ENCODE results near the gene ANKRD37.
A peak's percentile ranks its signal among the peaks of the same experiment; 100 is the strongest.

Gene ANKRD37

DNA sequence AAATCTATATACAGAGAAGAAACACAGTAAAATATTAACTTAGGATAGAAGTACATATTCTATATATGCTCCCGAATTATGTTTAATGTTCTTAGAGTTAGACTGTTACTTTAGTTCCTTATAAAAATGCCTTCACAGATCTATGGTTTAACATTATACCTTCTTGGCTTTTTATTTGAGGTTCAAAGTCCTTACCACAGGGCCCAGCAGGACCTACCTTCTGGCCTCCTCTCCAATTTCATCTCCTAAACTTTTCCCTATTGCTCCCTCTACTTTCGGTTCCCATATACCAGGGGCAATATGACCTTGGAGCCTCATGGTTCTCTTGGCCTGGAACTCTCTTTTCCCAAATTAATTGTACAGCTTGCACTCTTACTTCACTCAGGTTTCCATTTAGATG, 11.8 kb downstream of the ANKRD37 start:
- peaks cover 25 to 52% (median 40%) of the 10 kb centered on the region in 5 donors for H3K36me3 ChIP-seq (ENCODE audit: control insufficient read depth in 5 of 5, insufficient read depth in 5 of 5, low read length in 5 of 5)
- no peak overlapping the region for H3K9ac ChIP-seq (ENCODE audit: low read length in 5 of 5)
- no peaks in the 10 kb centered on the region for H3K27me3 ChIP-seq (ENCODE audit: control insufficient read depth in 5 of 5, insufficient read depth in 4 of 5, low read length in 5 of 5)
- H3K4me3 ChIP-seq (ENCODE audit: low read depth in 1 of 5, low read length in 5 of 5) = no peak overlapping the region
- H3K9me3 ChIP-seq (ENCODE audit: control insufficient read depth in 5 of 5, low read length in 5 of 5) = peaks cover 0 to 2% (median 0%) of the 10 kb centered on the region in 5 donors
- H3K27ac ChIP-seq (ENCODE audit: low read depth, low read length) = no peak overlapping the region
- peaks cover 0 to 8% (median 4%) of the 10 kb centered on the region in 5 donors for H3K4me1 ChIP-seq (ENCODE audit: control insufficient read depth in 5 of 5, insufficient read depth in 5 of 5, low read length in 5 of 5)

- no peak overlapping the region for H3K4me3 ChIP-seq (ENCODE audit: low read depth in 1 of 5, low read length in 5 of 5)
- no peaks in the 10 kb centered on the region for H3K27me3 ChIP-seq (ENCODE audit: control insufficient read depth in 5 of 5, insufficient read depth in 4 of 5, low read length in 5 of 5)
- peaks cover 0 to 8% (median 4%) of the 10 kb centered on the region in 5 donors for H3K4me1 ChIP-seq (ENCODE audit: control insufficient read depth in 5 of 5, insufficient read depth in 5 of 5, low read length in 5 of 5)
- H3K27ac ChIP-seq (ENCODE audit: low read depth, low read length) = no peak overlapping the region
- peaks cover 0 to 2% (median 0%) of the 10 kb centered on the region in 5 donors for H3K9me3 ChIP-seq (ENCODE audit: control insufficient read depth in 5 of 5, low read length in 5 of 5)
- no peak overlapping the region for H3K9ac ChIP-seq (ENCODE audit: low read length in 5 of 5)
- peaks cover 34 to 57% (median 43%) of the 10 kb centered on the region in 5 donors for H3K36me3 ChIP-seq (ENCODE audit: control insufficient read depth in 5 of 5, insufficient read depth in 5 of 5, low read length in 5 of 5)
Observed at GRCh38 chr4:185411849-185412248, 15.2 kb downstream of the ANKRD37 start.

GRCh38 chr4:185412412-185412811, 15.8 kb downstream of the ANKRD37 start:
- no peak overlapping the region for H3K4me3 ChIP-seq (ENCODE audit: low read depth in 1 of 5, low read length in 5 of 5)
- no peak overlapping the region for H3K9ac ChIP-seq (ENCODE audit: low read length in 5 of 5)
- H3K27me3 ChIP-seq (ENCODE audit: control insufficient read depth in 5 of 5, insufficient read depth in 4 of 5, low read length in 5 of 5) = no peaks in the 10 kb centered on the region
- peaks cover 39 to 62% (median 48%) of the 10 kb centered on the region in 5 donors for H3K36me3 ChIP-seq (ENCODE audit: control insufficient read depth in 5 of 5, insufficient read depth in 5 of 5, low read length in 5 of 5)
- no peak overlapping the region for H3K27ac ChIP-seq (ENCODE audit: low read depth, low read length)
- H3K9me3 ChIP-seq (ENCODE audit: control insufficient read depth in 5 of 5, low read length in 5 of 5) = peaks cover 0 to 2% (median 0%) of the 10 kb centered on the region in 5 donors
- H3K4me1 ChIP-seq (ENCODE audit: control insufficient read depth in 5 of 5, insufficient read depth in 5 of 5, low read length in 5 of 5) = peaks cover 0 to 8% (median 4%) of the 10 kb centered on the region in 5 donors

DNA sequence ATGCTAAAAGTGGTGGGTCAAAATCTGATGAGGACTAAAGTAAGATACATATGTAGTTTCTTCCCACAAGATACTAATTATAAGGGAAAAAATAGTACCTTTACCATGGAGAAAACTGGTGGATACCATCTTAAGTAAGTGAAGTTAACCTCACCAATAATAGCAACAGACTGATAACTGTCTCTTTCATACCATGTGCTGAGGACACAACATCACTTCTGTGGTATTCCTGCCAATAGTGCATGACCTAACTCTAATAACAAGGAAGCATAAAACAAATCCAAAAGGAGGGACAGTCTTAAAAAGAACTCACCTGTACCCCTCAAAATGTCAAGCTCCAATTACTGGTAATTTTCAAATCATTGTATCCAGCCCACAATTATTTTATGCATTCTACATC, 20.3 kb downstream of the ANKRD37 start:
- peaks cover 0 to 9% (median 4%) of the 10 kb centered on the region in 5 donors for H3K4me1 ChIP-seq (ENCODE audit: control insufficient read depth in 5 of 5, insufficient read depth in 5 of 5, low read length in 5 of 5)
- no peak overlapping the region for H3K9ac ChIP-seq (ENCODE audit: low read length in 5 of 5)
- no peaks in the 10 kb centered on the region for H3K27me3 ChIP-seq (ENCODE audit: control insufficient read depth in 5 of 5, insufficient read depth in 4 of 5, low read length in 5 of 5)
- no peak overlapping the region for H3K27ac ChIP-seq (ENCODE audit: low read depth, low read length)
- H3K9me3 ChIP-seq (ENCODE audit: control insufficient read depth in 5 of 5, low read length in 5 of 5) = no peaks in the 10 kb centered on the region
- no peak overlapping the region for H3K4me3 ChIP-seq (ENCODE audit: low read depth in 1 of 5, low read length in 5 of 5)
- peaks cover 40 to 58% (median 58%) of the 10 kb centered on the region in 5 donors for H3K36me3 ChIP-seq (ENCODE audit: control insufficient read depth in 5 of 5, insufficient read depth in 5 of 5, low read length in 5 of 5)

DNA sequence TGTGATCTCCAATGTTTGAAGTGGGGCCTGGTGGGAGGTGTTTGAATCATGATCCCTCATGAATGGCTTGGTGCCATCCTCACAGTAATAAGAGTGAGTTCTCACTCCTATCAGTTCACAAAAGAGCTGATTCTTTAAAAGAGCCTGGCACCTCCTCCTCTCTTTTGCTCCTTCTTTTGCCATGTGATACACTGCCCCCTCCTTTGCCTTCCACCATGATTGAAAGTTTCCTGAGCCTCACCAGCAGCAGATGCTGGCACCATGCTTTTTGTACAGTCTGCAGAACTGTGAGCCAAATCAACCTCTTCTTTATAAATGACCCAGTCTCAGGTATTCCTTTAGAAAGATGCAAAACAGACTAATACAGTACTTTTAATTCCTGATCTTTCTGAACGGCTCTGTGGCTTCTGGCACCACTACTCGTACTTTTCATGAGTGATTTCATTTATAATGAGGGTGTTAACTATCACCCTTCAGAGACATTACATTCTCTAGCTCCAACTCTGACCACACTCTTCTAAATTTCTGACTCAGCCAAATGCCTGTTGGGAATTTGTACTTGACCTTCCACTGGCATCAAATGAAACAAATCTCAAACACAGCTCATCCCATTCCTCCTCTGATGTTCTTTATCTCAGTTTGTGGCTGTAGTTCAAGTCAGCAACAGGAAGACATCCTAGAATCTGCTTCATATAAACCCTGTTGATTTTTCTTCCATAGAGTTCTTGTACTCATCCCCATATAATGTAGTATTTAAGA, 24.9 kb downstream of the ANKRD37 start:
- peaks cover 4 to 29% (median 24%) of the 10 kb centered on the region in 5 donors for H3K4me1 ChIP-seq (ENCODE audit: control insufficient read depth in 5 of 5, insufficient read depth in 5 of 5, low read length in 5 of 5)
- H3K9ac ChIP-seq (ENCODE audit: low read length in 5 of 5) = no peak overlapping the region
- no peaks in the 10 kb centered on the region for H3K27me3 ChIP-seq (ENCODE audit: control insufficient read depth in 5 of 5, insufficient read depth in 4 of 5, low read length in 5 of 5)
- no peak overlapping the region for H3K27ac ChIP-seq (ENCODE audit: low read depth, low read length)
- peaks cover 16 to 32% (median 29%) of the 10 kb centered on the region in 5 donors for H3K36me3 ChIP-seq (ENCODE audit: control insufficient read depth in 5 of 5, insufficient read depth in 5 of 5, low read length in 5 of 5)
- H3K4me3 ChIP-seq (ENCODE audit: low read depth in 1 of 5, low read length in 5 of 5) = no peak overlapping the region
- H3K9me3 ChIP-seq (ENCODE audit: control insufficient read depth in 5 of 5, low read length in 5 of 5) = no peaks in the 10 kb centered on the region

DNA sequence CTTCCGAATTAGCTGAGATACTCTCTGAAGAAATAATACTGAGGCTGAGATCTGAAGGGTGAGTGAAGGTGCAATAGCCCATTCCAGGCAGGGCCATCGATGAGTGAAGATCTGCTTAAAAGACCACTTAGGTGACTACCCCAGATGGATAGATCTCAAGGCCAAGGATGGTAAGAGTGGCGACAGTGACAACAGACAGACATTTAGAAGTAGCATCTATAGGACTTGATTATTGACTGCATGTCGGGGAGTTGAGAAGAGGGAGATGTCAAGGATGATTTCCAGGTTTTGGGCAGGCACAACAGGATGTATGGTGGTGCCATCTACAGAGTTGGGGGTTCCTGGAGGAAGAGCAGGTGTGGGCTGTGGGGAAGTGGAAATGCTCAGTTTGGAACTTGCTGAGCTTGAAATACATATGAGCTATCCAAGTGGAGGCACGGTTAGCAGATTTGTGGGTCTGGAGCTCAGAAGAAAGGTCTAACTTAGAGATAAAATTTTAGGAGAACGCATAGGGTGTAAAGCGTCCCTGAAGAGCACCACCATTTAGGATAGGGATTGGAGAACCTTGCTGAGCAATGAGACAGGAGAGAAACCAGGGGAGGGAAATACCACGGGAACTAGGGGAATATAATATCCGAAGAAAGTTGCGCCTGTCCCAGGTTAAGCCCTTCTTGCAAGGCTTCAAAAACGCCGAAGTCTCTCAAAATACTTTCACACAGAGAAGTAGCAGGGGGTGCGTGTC, 28.4 kb downstream of the ANKRD37 start:
- Histone ChIP-seq H3K9ac (ENCODE audit: low read length in 5 of 5) (peak overlapping the region; percentile 88 to 94 (median 91)), H3K9me3 (ENCODE audit: control insufficient read depth in 5 of 5, low read length in 5 of 5) (no peaks in the 10 kb centered on the region), H3K4me1 (ENCODE audit: control insufficient read depth in 5 of 5, insufficient read depth in 5 of 5, low read length in 5 of 5) (peaks cover 4 to 29% (median 24%) of the 10 kb centered on the region in 5 donors), H3K36me3 (ENCODE audit: control insufficient read depth in 5 of 5, insufficient read depth in 5 of 5, low read length in 5 of 5) (peaks cover 0 to 13% (median 10%) of the 10 kb centered on the region in 5 donors), H3K27ac (ENCODE audit: low read depth, low read length) (peak overlapping the region; percentile 93), H3K4me3 (ENCODE audit: low read depth in 1 of 5, low read length in 5 of 5) (peak overlapping the region; percentile 83 to 98 (median 90)), H3K27me3 (ENCODE audit: control insufficient read depth in 5 of 5, insufficient read depth in 4 of 5, low read length in 5 of 5) (no peaks in the 10 kb centered on the region)

DNA sequence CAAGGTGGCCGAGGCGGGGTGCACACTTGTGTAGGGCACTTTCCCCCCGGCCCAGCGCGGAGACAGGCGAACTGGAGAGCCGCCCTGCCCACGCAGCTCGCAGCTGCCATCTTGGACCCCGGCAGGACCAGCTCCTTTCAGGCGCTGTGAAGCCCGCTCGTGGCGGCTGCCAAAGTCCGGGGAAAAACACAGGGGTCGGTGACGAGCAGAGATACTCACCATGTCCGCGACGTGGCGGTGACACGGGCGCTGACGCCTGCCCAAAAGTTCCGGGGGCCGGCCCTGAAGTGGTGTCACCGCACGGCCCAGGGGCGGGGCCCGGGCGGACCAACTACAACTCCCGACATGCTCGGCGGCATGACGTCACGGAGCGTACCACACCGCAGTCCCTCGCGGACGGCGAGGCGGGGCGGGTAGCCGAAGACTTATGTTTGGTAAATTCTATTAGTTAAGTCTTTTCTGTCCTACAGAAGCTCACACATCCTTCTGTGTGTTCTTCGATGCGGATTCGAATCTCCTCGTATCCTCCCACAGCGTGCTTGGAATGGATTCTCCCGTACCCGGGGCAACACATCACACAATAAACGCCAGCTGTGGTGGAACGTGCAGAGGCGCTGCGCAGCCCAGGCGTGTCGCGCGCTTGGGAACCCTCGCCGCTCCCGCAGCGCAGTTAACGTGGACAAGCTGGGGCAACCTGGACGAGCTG, 29.2 kb downstream of the ANKRD37 start, which contains the start of gene UFSP2:
Gene UFSP2, minus strand, starts transcription at position 318 of the 706 bp plus-strand sequence. Its CDS starts 96 bp downstream, at position 222.
- peaks cover 4 to 29% (median 24%) of the 10 kb centered on the region in 5 donors for H3K4me1 ChIP-seq (ENCODE audit: control insufficient read depth in 5 of 5, insufficient read depth in 5 of 5, low read length in 5 of 5)
- H3K36me3 ChIP-seq (ENCODE audit: control insufficient read depth in 5 of 5, insufficient read depth in 5 of 5, low read length in 5 of 5) = peaks cover 0 to 13% (median 6%) of the 10 kb centered on the region in 5 donors
- H3K4me3 ChIP-seq (ENCODE audit: low read depth in 1 of 5, low read length in 5 of 5) = peak within 1 kb of the TSS; percentile 89 to 98 (median 90)
- H3K27me3 ChIP-seq (ENCODE audit: control insufficient read depth in 5 of 5, insufficient read depth in 4 of 5, low read length in 5 of 5) = no peaks in the 10 kb centered on the region
- peak within 1 kb of the TSS; percentile 93 for H3K27ac ChIP-seq (ENCODE audit: low read depth, low read length)
- H3K9me3 ChIP-seq (ENCODE audit: control insufficient read depth in 5 of 5, low read length in 5 of 5) = no peaks in the 10 kb centered on the region
- H3K9ac ChIP-seq (ENCODE audit: low read length in 5 of 5) = peak within 1 kb of the TSS; percentile 88 to 94 (median 91)

GRCh38 chr4:185426960-185427688, 30.5 kb downstream of the ANKRD37 start:
- Histone ChIP-seq H3K36me3 (ENCODE audit: control insufficient read depth in 5 of 5, insufficient read depth in 5 of 5, low read length in 5 of 5) (peaks cover 0 to 1% (median 0%) of the 10 kb centered on the region in 5 donors), H3K9me3 (ENCODE audit: control insufficient read depth in 5 of 5, low read length in 5 of 5) (no peaks in the 10 kb centered on the region), H3K4me3 (ENCODE audit: low read depth in 1 of 5, low read length in 5 of 5) (no peak overlapping the region), H3K4me1 (ENCODE audit: control insufficient read depth in 5 of 5, insufficient read depth in 5 of 5, low read length in 5 of 5) (peaks cover 4 to 24% (median 24%) of the 10 kb centered on the region in 5 donors), H3K27me3 (ENCODE audit: control insufficient read depth in 5 of 5, insufficient read depth in 4 of 5, low read length in 5 of 5) (no peaks in the 10 kb centered on the region), H3K27ac (ENCODE audit: low read depth, low read length) (no peak overlapping the region), H3K9ac (ENCODE audit: low read length in 5 of 5) (no peak overlapping the region)

- H3K9ac ChIP-seq (ENCODE audit: low read length in 5 of 5) = no peak overlapping the region
- H3K4me3 ChIP-seq (ENCODE audit: low read depth in 1 of 5, low read length in 5 of 5) = no peak overlapping the region
- no peak overlapping the region for H3K27ac ChIP-seq (ENCODE audit: low read depth, low read length)
- peaks cover 3 to 12% (median 11%) of the 10 kb centered on the region in 5 donors for H3K4me1 ChIP-seq (ENCODE audit: control insufficient read depth in 5 of 5, insufficient read depth in 5 of 5, low read length in 5 of 5)
- no peaks in the 10 kb centered on the region for H3K36me3 ChIP-seq (ENCODE audit: control insufficient read depth in 5 of 5, insufficient read depth in 5 of 5, low read length in 5 of 5)
- H3K27me3 ChIP-seq (ENCODE audit: control insufficient read depth in 5 of 5, insufficient read depth in 4 of 5, low read length in 5 of 5) = no peaks in the 10 kb centered on the region
- no peaks in the 10 kb centered on the region for H3K9me3 ChIP-seq (ENCODE audit: control insufficient read depth in 5 of 5, low read length in 5 of 5)
Observed at GRCh38 chr4:185429660-185430059, 33.0 kb downstream of the ANKRD37 start.
